SU-DHL-6 (cell line): Measurements from ENCODE around the gene EYS.

ENCODE experiments used
- H2AFZ ChIP-seq: fragments of 200-600 bp; sonication (generic); 2 replicates; pipeline ENCODE4 v1.6.1; 2014; ENCODE audit warnings: low read depth, mild to moderate bottlenecking, moderate library complexity, mixed read lengths, antibody characterized with exemption, low read length; ENCODE audit not compliant: severe bottlenecking
- H3F3A ChIP-seq: fragments of 200-600 bp; shearing (Covaris generic); 2 replicates; pipeline ENCODE4 v1.6.0; 2016; ENCODE audit warnings: antibody characterized with exemption, mild to moderate bottlenecking; ENCODE audit not compliant: insufficient read depth
- H3K27ac ChIP-seq: fragments of 200-600 bp; sonication (generic); 2 replicates; pipeline ENCODE4 v1.5.1; 2016; ENCODE audit warnings: low read depth, mild to moderate bottlenecking, low read length, moderate library complexity, mixed read lengths
- H3K27me3 ChIP-seq: fragments of 200-600 bp; sonication (generic), shearing (Covaris generic); 2 replicates; pipeline ENCODE4 v1.6.0; 2014; ENCODE audit warnings: mild to moderate bottlenecking, low read length
- H3K36me3 ChIP-seq: fragments of 200-600 bp; sonication (generic); 2 replicates; pipeline ENCODE4 v1.6.1; 2014; ENCODE audit warnings: mild to moderate bottlenecking, low read length, mixed read lengths
- H3K4me2 ChIP-seq: fragments of 300-600, 200-600 bp; shearing (Covaris generic), sonication (generic); 2 replicates; pipeline ENCODE4 v1.6.0; 2014; ENCODE audit warnings: low read length, low read depth, mild to moderate bottlenecking; ENCODE audit not compliant: poor library complexity, severe bottlenecking
- H3K4me3 ChIP-seq: fragments of 200-600 bp; sonication (generic); 2 replicates; pipeline ENCODE4 v1.5.1; 2014; ENCODE audit warnings: antibody characterized with exemption, low read length, mild to moderate bottlenecking, mixed read lengths; ENCODE audit not compliant: insufficient read depth, poor library complexity, severe bottlenecking
- H3K79me2 ChIP-seq: fragments of 200-600 bp; sonication (generic); 2 replicates; pipeline ENCODE4 v1.6.1; 2014; ENCODE audit warnings: mild to moderate bottlenecking, low read length, moderate library complexity; ENCODE audit not compliant: insufficient read depth
- H3K9ac ChIP-seq: fragments of 200-600 bp; sonication (generic); 2 replicates; pipeline ENCODE4 v1.7.0; 2014; ENCODE audit warnings: mild to moderate bottlenecking, low read length
- H3K9me2 ChIP-seq: fragments of 200-600 bp; sonication (generic); replicated peaks from 2 replicates; pipeline ENCODE4 v1.6.1; 2014; ENCODE audit warnings: low read length; ENCODE audit not compliant: insufficient read depth
- H3K9me3 ChIP-seq: fragments of 200-600 bp; sonication (generic); 2 replicates; pipeline ENCODE4 v1.6.1; 2014; ENCODE audit warnings: low read length, mixed read lengths; ENCODE audit not compliant: insufficient read depth
- H4K20me1 ChIP-seq: fragments of 200-600 bp; sonication (generic); 2 replicates; pipeline ENCODE4 v1.6.1; 2014; ENCODE audit warnings: low read depth, mild to moderate bottlenecking, antibody characterized with exemption, low read length, moderate library complexity, mixed read lengths
- EZH2phosphoT487 ChIP-seq: fragments of 200-600 bp; sonication (generic), shearing (Covaris generic); conservative IDR thresholded peaks from 2 replicates; pipeline ENCODE4 v1.6.1; 2018; ENCODE audit warnings: mild to moderate bottlenecking, antibody characterized with exemption, low read length, moderate library complexity, mixed read lengths
- TF ChIP-seq, protein P1 (sequence below): fragments of 200-600 bp; sonication (generic); IDR thresholded peaks from one replicate; pipeline ENCODE4 v1.5.1; 2017; ENCODE audit warnings: antibody characterized with exemption, mild to moderate bottlenecking, low read length, moderate library complexity; ENCODE audit not compliant: insufficient read depth, poor library complexity, severe bottlenecking

Gene EYS

DNA sequence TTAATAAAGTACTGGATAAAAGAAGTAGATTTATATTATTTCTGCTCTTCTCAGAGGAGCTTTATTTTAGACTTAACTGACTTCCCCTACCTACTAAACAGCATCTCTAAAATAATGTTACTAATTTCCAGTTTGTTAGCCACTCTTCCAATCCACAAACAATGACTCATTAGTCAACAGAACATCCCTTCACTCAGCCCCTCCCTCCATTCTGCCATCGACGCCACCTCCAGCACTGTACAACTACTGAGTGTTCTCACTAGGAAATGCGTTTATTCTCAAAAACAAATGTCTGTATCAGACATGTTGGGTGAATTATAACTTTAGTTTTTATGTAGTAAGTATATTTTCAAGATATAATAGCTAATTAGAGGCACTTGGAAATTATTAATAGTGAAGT is 427.0 kb downstream of the EYS start:
- no peaks in the 10 kb centered on the region for H3F3A ChIP-seq
- H3K9ac ChIP-seq, result no peak overlapping the region
- H3K27ac ChIP-seq, result no peak overlapping the region
- no peak overlapping the region for H2AFZ ChIP-seq
- H3K79me2 ChIP-seq, result no peaks in the 10 kb centered on the region
- H3K4me2 ChIP-seq, result no peak overlapping the region
- TF ChIP-seq EZH2phosphoT487, result no peak
- TF ChIP-seq, protein P1, sequence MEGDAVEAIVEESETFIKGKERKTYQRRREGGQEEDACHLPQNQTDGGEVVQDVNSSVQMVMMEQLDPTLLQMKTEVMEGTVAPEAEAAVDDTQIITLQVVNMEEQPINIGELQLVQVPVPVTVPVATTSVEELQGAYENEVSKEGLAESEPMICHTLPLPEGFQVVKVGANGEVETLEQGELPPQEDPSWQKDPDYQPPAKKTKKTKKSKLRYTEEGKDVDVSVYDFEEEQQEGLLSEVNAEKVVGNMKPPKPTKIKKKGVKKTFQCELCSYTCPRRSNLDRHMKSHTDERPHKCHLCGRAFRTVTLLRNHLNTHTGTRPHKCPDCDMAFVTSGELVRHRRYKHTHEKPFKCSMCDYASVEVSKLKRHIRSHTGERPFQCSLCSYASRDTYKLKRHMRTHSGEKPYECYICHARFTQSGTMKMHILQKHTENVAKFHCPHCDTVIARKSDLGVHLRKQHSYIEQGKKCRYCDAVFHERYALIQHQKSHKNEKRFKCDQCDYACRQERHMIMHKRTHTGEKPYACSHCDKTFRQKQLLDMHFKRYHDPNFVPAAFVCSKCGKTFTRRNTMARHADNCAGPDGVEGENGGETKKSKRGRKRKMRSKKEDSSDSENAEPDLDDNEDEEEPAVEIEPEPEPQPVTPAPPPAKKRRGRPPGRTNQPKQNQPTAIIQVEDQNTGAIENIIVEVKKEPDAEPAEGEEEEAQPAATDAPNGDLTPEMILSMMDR, result no peak
- H3K36me3 ChIP-seq, result no peaks in the 10 kb centered on the region
- no peaks in the 10 kb centered on the region for H3K27me3 ChIP-seq
- no peaks in the 10 kb centered on the region; the same call in 1 of the 2 replicates for H3K9me2 ChIP-seq
- H4K20me1 ChIP-seq, result no peaks in the 10 kb centered on the region
- no peaks in the 10 kb centered on the region for H3K9me3 ChIP-seq
- H3K4me3 ChIP-seq, result no peak overlapping the region

DNA sequence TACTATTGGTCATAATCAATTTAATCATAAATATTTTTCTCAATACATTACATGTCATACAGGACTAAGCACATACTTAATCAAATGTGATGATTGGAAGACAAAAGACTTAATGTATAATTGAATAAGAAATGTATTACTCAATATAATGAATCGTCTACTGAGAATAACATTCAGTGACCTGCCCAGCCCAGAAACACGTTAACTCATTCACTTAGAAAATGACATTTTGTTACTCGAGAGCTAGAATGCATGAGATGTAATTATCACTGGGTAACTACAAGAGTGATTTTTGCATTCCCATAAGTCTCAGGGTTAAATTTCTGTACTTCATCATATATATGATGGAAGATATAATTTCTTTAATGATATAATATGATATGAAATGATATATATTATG is 444.8 kb downstream of the EYS start:
- Histone ChIP-seq H3K9ac (no peak overlapping the region), H3K4me3 (no peak overlapping the region), H3K9me2 (no peaks in the 10 kb centered on the region), H3K4me2 (no peak overlapping the region), H3K36me3 (no peaks in the 10 kb centered on the region), H3K27ac (no peak overlapping the region), H3K9me3 (no peaks in the 10 kb centered on the region), H3K27me3 (no peaks in the 10 kb centered on the region), H3F3A (no peaks in the 10 kb centered on the region), H3K79me2 (no peaks in the 10 kb centered on the region), H4K20me1 (no peaks in the 10 kb centered on the region), H2AFZ (no peak overlapping the region)
- TF ChIP-seq, protein P1, result no peak
- TF ChIP-seq EZH2phosphoT487, result no peak

DNA sequence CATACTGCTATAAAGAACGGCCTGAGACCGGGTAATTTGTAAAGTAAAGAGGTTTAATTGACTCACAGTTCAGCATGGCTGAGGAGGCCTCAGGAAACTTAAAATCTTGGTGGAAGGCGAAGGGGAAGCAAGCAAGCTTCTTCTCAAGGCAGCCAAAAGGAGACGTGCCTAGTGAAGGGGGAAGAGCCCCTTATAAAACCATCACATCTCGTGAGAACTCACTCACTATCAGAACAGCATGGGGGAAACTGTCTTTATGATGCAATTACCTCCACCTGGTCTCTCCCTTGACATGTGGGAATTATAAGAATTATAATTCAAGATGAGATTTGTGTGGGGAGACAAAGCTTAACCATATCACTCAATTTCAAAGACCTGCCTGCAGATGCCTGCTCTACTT is 447.0 kb downstream of the EYS start:
- Histone ChIP-seq H3K9ac (no peak overlapping the region), H3K79me2 (no peaks in the 10 kb centered on the region), H3K9me3 (no peaks in the 10 kb centered on the region), H3K27ac (no peak overlapping the region), H3K27me3 (no peaks in the 10 kb centered on the region), H3F3A (no peaks in the 10 kb centered on the region), H3K4me3 (no peak overlapping the region), H4K20me1 (no peaks in the 10 kb centered on the region), H3K4me2 (no peak overlapping the region), H3K9me2 (no peaks in the 10 kb centered on the region), H3K36me3 (no peaks in the 10 kb centered on the region), H2AFZ (no peak overlapping the region)
- no peak for TF ChIP-seq EZH2phosphoT487
- TF ChIP-seq, protein P1, result no peak

DNA sequence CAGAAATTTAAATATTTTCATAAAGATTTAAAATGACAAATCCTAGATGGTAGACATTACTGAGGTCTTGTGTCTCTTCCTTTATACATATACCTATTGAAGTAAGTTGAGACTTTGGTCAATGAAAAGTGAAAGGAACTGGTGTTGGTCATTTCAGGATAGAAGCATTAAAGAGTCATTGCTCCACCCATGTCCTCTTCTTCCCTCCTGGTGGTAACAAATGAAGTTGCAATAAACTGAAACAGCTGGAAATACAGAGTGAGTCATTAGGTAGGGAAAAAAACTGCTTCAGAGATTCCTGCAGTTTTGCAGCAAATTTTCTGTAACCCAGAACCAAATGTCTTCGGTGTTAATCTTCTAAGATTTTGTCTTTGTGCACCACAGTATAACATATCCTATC is 448.0 kb downstream of the EYS start:
- Histone ChIP-seq H2AFZ (no peak overlapping the region), H4K20me1 (no peaks in the 10 kb centered on the region), H3K4me3 (no peak overlapping the region), H3K27ac (no peak overlapping the region), H3K79me2 (no peaks in the 10 kb centered on the region), H3K36me3 (no peaks in the 10 kb centered on the region), H3K4me2 (no peak overlapping the region), H3K9ac (no peak overlapping the region), H3F3A (no peaks in the 10 kb centered on the region), H3K9me3 (no peaks in the 10 kb centered on the region), H3K9me2 (no peaks in the 10 kb centered on the region), H3K27me3 (no peaks in the 10 kb centered on the region)
- no peak for TF ChIP-seq EZH2phosphoT487
- TF ChIP-seq, protein P1, result no peak
